ENCODE measurements around the gene LRRC71. TPM values are rescaled to one million over a fixed set of nuclear protein-coding genes. Genes with fewer than 3 reads are reported as not detected.

Gene LRRC71
- total RNA-seq, 1 donor from 2014 or later, result not detected

- intact Hi-C loops (cut with micrococcal nuclease), result no loop called here
Observed at GRCh38 chr1:156980551-156980950, 60.1 kb downstream of the LRRC71 start.

Other genes starting within 250 kb of the LRRC71 start
- gene NES, start 243.2 kb upstream of the LRRC71 start, total RNA-seq, result not detected in 2 replicates
- gene CRABP2, start 215.0 kb upstream of the LRRC71 start, total RNA-seq, result 1.6 and 2.1 TPM in 2 replicates
- gene METTL25B, start 192.2 kb upstream of the LRRC71 start, total RNA-seq, result 29.8 and 34.7 TPM in 2 replicates
- 57.9 and 59.3 TPM in 2 replicates for gene ISG20L2, start 191.9 kb upstream of the LRRC71 start, total RNA-seq
- 71.9 and 75.7 TPM in 2 replicates for gene MRPL24, start 179.5 kb upstream of the LRRC71 start, total RNA-seq
- 253 and 257 TPM in 2 replicates for gene HDGF, start 169.0 kb upstream of the LRRC71 start, total RNA-seq
- gene PRCC, start 153.1 kb upstream of the LRRC71 start, total RNA-seq, result 83.3 and 85.5 TPM in 2 replicates
- 94.7 and 96.1 TPM in 2 replicates for gene SH2D2A, start 103.8 kb upstream of the LRRC71 start, total RNA-seq
- gene INSRR, start 61.5 kb upstream of the LRRC71 start, total RNA-seq, result 0.14 TPM in 1 of 2 replicates, not detected in the other
- gene NTRK1, start 59.8 kb upstream of the LRRC71 start, total RNA-seq, result 12.7 and 13.4 TPM in 2 replicates
- 0.09 TPM in 2 replicates for gene PEAR1, start 26.9 kb upstream of the LRRC71 start, total RNA-seq
- 18.0 and 18.3 TPM in 2 replicates for gene ARHGEF11, start 125.1 kb downstream of the LRRC71 start, total RNA-seq
- not detected in 2 replicates for gene ETV3L, start 179.2 kb downstream of the LRRC71 start, total RNA-seq
- 50.6 and 53.4 TPM in 2 replicates for gene ETV3, start 217.8 kb downstream of the LRRC71 start, total RNA-seq

All from T-helper 2 cell treated with Interferon-gamma antibody and Interleukin-4, amounts not matched to agents 100 ng/mL and 5 ng/mL, for 36 hours (primary cell).